Measurements from ENCODE around the gene ANXA10.
"Not testable (repeated sequence)": the region's sequence is repeated elsewhere in the genome, so short reads cannot be mapped to it uniquely, and the experiment has no call there.

Gene ANXA10

GRCh38 chr4:168096407-168096784 is 4.1 kb downstream of the ANXA10 start:
- H3K4me3 ChIP-seq (ENCODE audit: low read depth, low read length): no peak overlapping the region
- TF ChIP-seq CTCF (IDR thresholded peaks at IDR 0.05; ENCODE audit: borderline replicate concordance, insufficient read depth, low read depth, low read length): no peak

GRCh38 chr4:168097161-168097560 is 4.8 kb downstream of the ANXA10 start:
- TF ChIP-seq CTCF (IDR thresholded peaks at IDR 0.05; ENCODE audit: borderline replicate concordance, insufficient read depth, low read depth, low read length): no peak
- H3K4me3 ChIP-seq (ENCODE audit: low read depth, low read length): no peak overlapping the region

GRCh38 chr4:168098248-168098717 is 5.9 kb downstream of the ANXA10 start:
- H3K4me3 ChIP-seq (ENCODE audit: low read depth, low read length): no peak overlapping the region
- TF ChIP-seq CTCF (IDR thresholded peaks at IDR 0.05; ENCODE audit: borderline replicate concordance, insufficient read depth, low read depth, low read length): no peak

GRCh38 chr4:168099195-168099594 is 6.9 kb downstream of the ANXA10 start:
- TF ChIP-seq CTCF (IDR thresholded peaks at IDR 0.05; ENCODE audit: borderline replicate concordance, insufficient read depth, low read depth, low read length): no peak
- no peak overlapping the region for H3K4me3 ChIP-seq (ENCODE audit: low read depth, low read length)

GRCh38 chr4:168101026-168101425 is 8.7 kb downstream of the ANXA10 start:
- TF ChIP-seq CTCF (IDR thresholded peaks at IDR 0.05; ENCODE audit: borderline replicate concordance, insufficient read depth, low read depth, low read length): no peak

GRCh38 chr4:168102403-168102802 is 10.1 kb downstream of the ANXA10 start:
- TF ChIP-seq CTCF (IDR thresholded peaks at IDR 0.05; ENCODE audit: borderline replicate concordance, insufficient read depth, low read depth, low read length): no peak
- no peak overlapping the region for H3K4me3 ChIP-seq (ENCODE audit: low read depth, low read length)

More at GRCh38 chr4:168101026-168101425, 8.7 kb downstream of the ANXA10 start:
- no peak overlapping the region for H3K4me3 ChIP-seq (ENCODE audit: low read depth, low read length)

- no peak overlapping the region for H3K4me3 ChIP-seq (ENCODE audit: low read depth, low read length)
- TF ChIP-seq CTCF (IDR thresholded peaks at IDR 0.05; ENCODE audit: borderline replicate concordance, insufficient read depth, low read depth, low read length): no peak
Measured at GRCh38 chr4:168109527-168109926, 17.2 kb downstream of the ANXA10 start.

- not testable (repeated sequence) for H3K4me3 ChIP-seq (ENCODE audit: low read depth, low read length)
Measured at GRCh38 chr4:168113059-168113458, 20.7 kb downstream of the ANXA10 start.

All from GM12875 (cell line).